AG04450 (cell line): ENCODE results near the gene PALLD. TPM values are rescaled to one million over a fixed set of nuclear protein-coding genes. Genes with fewer than 3 reads are reported as not detected.
A peak's percentile ranks its signal among the peaks of the same experiment; 100 is the strongest.

Source experiments
- CTCF ChIA-PET: fragments of 300-600, 350-600 bp; formaldehyde crosslinking; extraction: SDS; loops from one replicate; lab custom pipeline; 2022; ENCODE audit warnings: antibody characterized with exemption, inconsistent platforms; lab: Charles Lee
- POLR2A ChIA-PET: fragments of 350-600 bp; formaldehyde crosslinking; extraction: SDS; loops from one replicate; lab custom pipeline; 2021; ENCODE audit warnings: antibody characterized with exemption, inconsistent platforms; lab: Yijun Ruan, JAX
- DNase-seq: peaks from one replicate; pipeline ENCODE4 v3.0.0-alpha.2; 2011; ENCODE audit warnings: low read depth, low spot score
- H3K27ac ChIP-seq: one replicate; pipeline ENCODE4 v1.5.1; 2012; ENCODE audit warnings: low read depth, low read length, control low read depth
- H3K27me3 ChIP-seq: one replicate; pipeline ENCODE4 v1.6.0; 2012; ENCODE audit warnings: low read length; ENCODE audit not compliant: control insufficient read depth, insufficient read depth
- H3K4me3 ChIP-seq: 2 replicates; pipeline ENCODE4 v1.5.1; 2011; ENCODE audit warnings: mild to moderate bottlenecking, low read depth, low read length, control low read depth
- H3K9me3 ChIP-seq: 2 replicates; pipeline ENCODE4 v1.5.1; 2012; ENCODE audit warnings: low read length; ENCODE audit not compliant: control insufficient read depth, insufficient read depth
- polyA plus RNA-seq: library from polyadenylated mRNA; depleted of rRNA; stranded (reverse); fragments of >200 nt; gene quantifications from 2 replicates; pipeline ENCODE4 v1.2.3, GENCODE V29; 2011
- TF ChIP-seq, protein P1 (sequence below): IDR thresholded peaks from 2 replicates; pipeline ENCODE4 v1.5.1; 2011; ENCODE audit warnings: low read depth, low read length, control low read depth, inconsistent platforms

The PALLD gene
- polyA plus RNA-seq, 1 experiment: 159 TPM

GRCh38 chr4:168856312-168856711 lies 359.5 kb downstream of the PALLD start:
- POLR2A ChIA-PET: interaction anchor here (0.8 to 2.7 kb wide), 5 partner anchors 8 to 220 kb away, joined by 3 to 16 read pairs (median 3); no protein-coding TSS in a partner anchor

DNA sequence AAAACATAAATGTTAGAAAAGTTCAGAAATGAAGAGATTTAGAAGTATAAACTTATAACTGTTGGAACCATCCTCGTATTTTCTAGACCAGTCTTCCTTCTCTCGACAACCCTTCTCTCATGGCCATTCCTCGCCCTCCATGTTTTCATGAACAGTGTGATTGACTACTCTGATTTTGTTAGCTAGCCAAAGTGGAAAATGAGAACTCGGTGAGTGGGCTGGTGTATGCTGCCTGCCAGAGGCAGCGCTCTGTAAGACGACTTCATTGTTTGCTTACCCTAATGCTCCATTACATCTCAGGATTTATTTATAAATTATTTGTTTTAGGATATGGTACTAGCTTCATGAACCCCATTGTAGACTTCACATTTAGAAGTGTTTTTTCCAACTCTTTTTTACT lies 360.2 kb downstream of the PALLD start:
- Histone ChIP-seq H3K27ac (peak overlapping the region; percentile 97), H3K27me3 (no peaks in the 10 kb centered on the region), H3K9me3 (no peaks in the 10 kb centered on the region), H3K4me3 (no peak overlapping the region)
- TF ChIP-seq, protein P1, sequence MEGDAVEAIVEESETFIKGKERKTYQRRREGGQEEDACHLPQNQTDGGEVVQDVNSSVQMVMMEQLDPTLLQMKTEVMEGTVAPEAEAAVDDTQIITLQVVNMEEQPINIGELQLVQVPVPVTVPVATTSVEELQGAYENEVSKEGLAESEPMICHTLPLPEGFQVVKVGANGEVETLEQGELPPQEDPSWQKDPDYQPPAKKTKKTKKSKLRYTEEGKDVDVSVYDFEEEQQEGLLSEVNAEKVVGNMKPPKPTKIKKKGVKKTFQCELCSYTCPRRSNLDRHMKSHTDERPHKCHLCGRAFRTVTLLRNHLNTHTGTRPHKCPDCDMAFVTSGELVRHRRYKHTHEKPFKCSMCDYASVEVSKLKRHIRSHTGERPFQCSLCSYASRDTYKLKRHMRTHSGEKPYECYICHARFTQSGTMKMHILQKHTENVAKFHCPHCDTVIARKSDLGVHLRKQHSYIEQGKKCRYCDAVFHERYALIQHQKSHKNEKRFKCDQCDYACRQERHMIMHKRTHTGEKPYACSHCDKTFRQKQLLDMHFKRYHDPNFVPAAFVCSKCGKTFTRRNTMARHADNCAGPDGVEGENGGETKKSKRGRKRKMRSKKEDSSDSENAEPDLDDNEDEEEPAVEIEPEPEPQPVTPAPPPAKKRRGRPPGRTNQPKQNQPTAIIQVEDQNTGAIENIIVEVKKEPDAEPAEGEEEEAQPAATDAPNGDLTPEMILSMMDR: no peak
- CTCF ChIA-PET: no interaction called here
- DNase-seq: no peak
- POLR2A ChIA-PET: interaction anchor here (0.6 to 2.7 kb wide), 2 partner anchors 25 to 49 kb away, joined by 3 to 16 read pairs; no protein-coding TSS in a partner anchor

More at GRCh38 chr4:168856312-168856711, 359.5 kb downstream of the PALLD start:
- no peak overlapping the region for H3K4me3 ChIP-seq
- no peaks in the 10 kb centered on the region for H3K27me3 ChIP-seq
- H3K27ac ChIP-seq: peak overlapping the region; percentile 97
- DNase-seq: peak; percentile 90
- CTCF ChIA-PET: no interaction called here
- TF ChIP-seq, protein P1: no peak
- no peaks in the 10 kb centered on the region for H3K9me3 ChIP-seq

- H3K27ac ChIP-seq: peak overlapping the region; percentile 80
- DNase-seq: peak; percentile 82
- POLR2A ChIA-PET: interaction anchor here (0.6 to 2.7 kb wide), 5 partner anchors 25 to 222 kb away, joined by 3 to 16 read pairs (median 3); no protein-coding TSS in a partner anchor
These were observed 360.9 kb downstream of the PALLD start for GRCh38 chr4:168857546-168858314.

DNA sequence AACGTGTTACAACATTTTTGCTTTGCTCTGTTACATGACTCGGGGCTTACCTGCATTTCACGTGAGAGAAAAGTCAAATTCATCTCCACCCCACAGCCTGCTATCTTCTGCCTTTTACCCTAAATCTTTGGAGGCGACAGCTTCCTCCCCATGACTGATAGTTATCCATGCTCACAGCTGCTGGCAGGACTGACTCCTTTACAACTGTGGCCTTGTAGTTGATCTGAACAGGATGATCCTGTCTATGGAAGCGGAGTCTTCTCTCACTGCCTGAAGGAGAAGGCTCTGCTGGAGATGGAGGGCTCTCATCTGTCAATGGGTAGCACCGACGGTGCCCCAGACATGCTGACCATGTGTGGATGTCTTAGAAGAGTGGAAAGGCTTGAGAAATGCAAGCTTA lies 362.2 kb downstream of the PALLD start:
- CTCF ChIA-PET: no interaction called here
- Histone ChIP-seq H3K27ac (peak overlapping the region; percentile 32), H3K27me3 (no peaks in the 10 kb centered on the region), H3K4me3 (no peak overlapping the region), H3K9me3 (no peaks in the 10 kb centered on the region)
- DNase-seq: no peak
- POLR2A ChIA-PET: no interaction called here
- TF ChIP-seq, protein P1: no peak

More at GRCh38 chr4:168857546-168858314, 360.9 kb downstream of the PALLD start:
- H3K4me3 ChIP-seq: no peak overlapping the region
- TF ChIP-seq, protein P1: no peak
- CTCF ChIA-PET: no interaction called here
- H3K27me3 ChIP-seq: no peaks in the 10 kb centered on the region
- H3K9me3 ChIP-seq: no peaks in the 10 kb centered on the region
